ELR (cell line): ENCODE data around the gene KRTAP10-5.
"Not testable (repeated sequence)": the region's sequence is repeated elsewhere in the genome, so short reads cannot be mapped to it uniquely, and the experiment has no call there.

Experiments used
- DNase-seq: peaks from one replicate; pipeline ENCODE4 v3.0.0-alpha.2; 2015; ENCODE audit warnings: low read depth

KRTAP10-5 gene

GRCh38 chr21:44610157-44610843 lies 29.9 kb upstream of the KRTAP10-5 start:
- not testable (repeated sequence) for DNase-seq

DNA sequence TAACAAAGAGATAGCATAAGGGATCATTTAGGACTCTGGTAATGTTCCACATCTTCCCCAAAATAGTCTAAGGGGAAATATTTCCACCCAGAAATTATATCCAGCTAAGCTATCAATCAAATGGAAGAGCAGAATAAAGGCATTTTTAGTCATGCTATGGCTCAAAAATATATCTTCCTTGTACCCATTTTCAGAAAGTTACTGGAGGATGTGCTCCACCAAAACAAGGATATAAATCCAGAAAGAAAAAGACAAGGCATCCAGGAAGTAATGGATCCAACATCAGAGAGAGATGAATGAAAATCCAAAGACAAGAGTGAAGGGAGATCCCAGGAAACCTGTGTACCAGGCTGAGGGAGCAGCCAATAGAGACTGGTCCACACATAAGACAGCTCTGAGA lies 28.8 kb upstream of the KRTAP10-5 start:
- no peak for DNase-seq

DNA sequence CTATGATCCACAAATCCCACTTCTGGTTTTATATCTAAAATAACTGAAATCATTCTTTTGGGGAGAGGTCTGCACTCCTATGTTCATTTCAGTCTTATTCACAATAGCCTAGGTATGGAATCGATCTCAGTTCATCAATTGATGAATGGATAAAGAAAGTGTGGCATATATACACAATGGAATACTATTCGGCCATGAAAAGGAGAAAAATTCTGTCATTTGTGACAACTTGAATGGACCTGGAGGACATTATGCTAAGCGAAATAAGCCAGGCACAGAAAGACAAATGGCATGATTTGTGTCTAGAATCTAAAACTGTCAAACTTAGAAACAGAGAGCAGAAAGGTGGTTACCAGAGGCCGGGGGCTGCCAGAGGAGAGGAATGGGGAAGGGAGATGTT lies 26.1 kb upstream of the KRTAP10-5 start:
- DNase-seq, result no peak

GRCh38 chr21:44603911-44604310 lies 23.5 kb upstream of the KRTAP10-5 start:
- DNase-seq, result no peak

DNA sequence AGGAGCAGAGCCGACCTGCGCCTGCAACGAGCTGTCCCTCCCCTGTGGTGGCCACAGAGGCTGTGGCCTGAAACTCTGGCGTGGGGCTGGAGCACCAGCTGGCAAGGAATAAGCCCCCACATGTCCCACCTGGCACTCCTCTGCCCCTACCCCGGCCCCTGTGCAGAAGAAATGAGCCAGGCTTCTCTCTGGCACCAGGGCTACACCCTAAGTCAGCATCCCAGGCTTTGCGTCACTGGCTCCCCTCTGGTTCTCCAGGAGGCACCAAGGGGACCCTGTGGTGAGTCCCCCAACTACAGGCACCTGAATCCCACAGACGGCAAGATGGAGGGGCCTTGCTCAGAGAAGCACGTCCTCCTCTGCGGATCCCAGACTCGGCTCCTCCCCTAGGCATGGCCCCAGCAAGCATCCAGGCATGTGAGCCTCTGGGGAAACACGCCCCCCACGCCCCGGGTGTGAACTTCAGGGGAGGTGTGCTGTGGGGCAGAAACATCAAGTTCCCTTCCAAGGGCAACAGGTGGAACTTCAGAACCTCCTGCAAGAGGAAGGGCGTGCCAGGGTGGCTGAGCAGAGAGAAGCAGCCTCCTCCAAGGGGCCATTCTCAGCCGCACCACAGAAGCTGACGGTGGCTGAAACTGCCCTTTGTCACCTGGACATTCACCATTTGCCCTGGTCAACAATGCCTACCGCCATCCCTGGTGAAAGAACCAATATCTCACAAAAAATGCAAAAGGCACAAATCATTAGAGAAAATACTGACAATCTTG lies 22.9 kb upstream of the KRTAP10-5 start:
- no peak for DNase-seq

- DNase-seq, result no peak
Observed at GRCh38 chr21:44602463-44602850, 22.1 kb upstream of the KRTAP10-5 start.

GRCh38 chr21:44601596-44602462 lies 21.4 kb upstream of the KRTAP10-5 start:
- no peak for DNase-seq

DNA sequence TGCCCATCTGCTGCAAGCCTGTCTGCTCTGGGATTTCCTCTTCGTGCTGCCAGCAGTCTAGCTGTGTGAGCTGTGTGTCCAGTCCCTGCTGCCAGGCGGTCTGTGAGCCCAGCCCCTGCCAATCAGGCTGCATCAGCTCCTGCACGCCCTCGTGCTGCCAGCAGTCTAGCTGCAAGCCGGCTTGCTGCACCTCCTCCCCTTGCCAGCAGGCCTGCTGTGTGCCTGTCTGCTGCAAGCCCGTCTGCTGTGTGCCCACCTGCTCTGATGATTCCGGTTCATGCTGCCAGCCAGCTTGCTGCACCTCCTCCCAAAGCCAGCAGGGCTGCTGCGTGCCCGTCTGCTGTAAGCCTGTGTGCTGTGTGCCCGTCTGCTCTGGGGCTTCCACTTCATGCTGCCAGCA lies 20.7 kb upstream of the KRTAP10-5 start:
- not testable (repeated sequence) for DNase-seq

DNA sequence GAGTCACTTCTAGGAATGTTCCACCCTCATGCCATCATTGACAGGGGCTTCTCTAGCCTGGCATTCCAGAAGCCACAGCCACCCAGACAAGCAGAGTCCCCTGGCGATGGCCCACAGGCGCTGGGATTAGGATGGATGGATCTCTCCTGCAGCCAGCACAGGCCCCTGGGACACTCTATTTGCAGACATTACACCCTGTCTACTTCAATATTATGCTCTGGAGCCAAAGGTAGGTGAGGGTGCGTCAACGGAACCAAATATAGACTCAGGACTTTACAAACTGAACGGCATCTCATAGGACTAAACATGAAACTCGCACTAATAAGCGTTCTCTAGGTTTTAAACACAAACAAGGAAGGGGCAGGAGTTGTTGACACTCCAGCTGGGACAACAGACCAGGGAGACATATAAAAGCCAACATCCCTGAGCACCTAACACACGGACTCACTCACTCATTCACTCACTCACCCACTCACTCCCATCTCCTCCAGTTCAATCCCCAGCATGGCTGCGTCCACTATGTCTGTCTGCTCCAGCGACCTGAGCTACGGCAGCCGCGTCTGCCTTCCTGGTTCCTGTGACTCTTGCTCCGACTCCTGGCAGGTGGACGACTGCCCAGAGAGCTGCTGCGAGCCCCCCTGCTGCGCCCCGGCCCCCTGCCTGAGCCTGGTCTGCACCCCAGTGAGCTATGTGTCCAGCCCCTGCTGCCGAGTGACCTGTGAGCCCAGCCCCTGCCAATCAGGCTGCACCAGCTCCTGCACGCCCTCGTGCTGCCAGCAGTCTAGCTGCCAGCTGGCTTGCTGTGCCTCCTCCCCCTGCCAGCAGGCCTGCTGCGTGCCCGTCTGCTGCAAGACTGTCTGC lies 19.9 kb upstream of the KRTAP10-5 start, which contains the start of gene KRTAP10-7:
KRTAP10-7 (plus strand) TSS at position 480 of the 861 bp plus-strand sequence; CDS start at position 505, 25 bp downstream.
- DNase-seq, result not testable (repeated sequence)

DNA sequence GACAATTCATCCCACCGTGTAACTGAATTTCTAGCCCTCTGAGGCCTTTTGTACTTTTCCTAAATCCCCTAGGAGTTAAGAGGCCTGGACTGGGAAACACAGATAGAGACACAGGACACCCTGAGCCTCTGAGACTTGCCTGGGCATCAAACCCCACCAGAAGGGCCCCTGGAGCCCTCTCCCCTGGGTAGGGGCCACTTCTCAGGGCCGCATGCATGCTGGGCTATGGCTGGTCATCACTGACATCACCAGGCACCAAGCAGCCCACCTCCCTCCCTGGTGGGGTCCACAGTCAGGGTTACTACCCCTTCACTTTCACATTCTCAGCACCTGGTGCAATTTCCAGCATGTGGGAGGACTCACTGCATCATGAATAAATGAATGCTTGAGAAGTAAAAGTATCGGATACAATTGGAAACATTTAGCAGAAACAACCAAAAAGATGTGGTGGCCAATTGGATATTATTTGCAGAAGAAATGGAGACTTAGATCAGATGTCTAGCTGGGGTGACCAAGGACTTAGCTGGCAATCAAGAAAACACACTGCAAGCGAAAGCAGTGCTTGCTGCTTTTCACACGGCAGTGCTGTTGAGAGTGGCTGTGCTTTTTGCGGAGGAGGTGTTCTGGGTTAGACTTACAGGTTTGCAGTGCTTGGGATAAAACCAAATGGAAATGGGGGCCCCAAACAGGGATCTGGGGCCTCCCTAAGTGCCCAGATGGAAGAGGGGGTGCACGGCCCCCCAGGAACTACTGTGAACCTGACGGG lies 19.0 kb upstream of the KRTAP10-5 start:
- no peak for DNase-seq

DNA sequence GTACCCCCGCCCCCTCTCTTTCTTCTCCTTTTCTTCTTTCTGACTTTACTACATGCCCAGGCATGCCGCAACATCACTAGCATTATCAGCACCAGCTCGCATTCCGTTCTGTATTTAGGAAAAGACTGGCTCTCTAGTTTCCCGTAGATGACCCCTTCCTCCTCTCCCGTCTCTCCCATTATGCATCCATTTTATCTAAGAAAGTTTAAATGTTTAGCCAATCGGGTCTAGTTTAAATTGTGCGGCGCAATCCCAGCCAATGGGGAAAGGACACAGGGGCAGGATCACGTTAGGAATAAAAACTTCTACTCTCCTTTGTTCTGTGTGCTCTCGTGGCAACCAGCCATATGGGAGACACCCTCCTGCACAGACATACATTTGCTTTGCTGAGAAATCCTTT lies 17.7 kb upstream of the KRTAP10-5 start:
- no peak for DNase-seq

DNA sequence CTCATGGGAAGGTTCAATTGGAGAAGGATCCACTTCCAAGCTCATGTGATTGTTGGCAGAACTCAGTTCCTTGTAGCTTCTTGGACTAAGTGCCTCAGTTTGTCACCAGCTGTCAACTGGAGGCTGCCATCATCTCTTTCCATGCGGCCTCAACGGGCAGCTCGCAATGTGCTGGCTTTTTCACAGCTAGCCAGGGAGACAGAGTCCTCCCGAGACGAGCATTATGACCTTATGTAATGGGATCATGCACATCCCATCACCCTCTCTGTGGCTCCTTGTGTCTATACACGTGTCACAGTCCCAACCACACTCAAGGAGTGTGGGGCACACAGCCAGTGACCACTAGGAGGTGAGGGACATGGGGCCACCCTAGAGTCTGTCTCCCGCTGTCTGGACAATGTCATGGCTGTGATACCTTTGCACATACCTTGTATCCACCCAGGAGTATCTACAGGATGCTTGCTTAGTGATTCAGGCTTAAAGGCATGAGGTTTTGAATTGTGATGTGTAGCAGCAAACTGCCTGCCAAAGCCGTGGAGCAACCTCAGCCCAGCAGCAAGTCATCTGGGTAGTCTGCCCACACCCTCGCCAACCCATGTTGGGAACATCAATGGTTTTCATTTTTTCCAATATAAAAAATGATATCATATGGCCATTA lies 15.8 kb upstream of the KRTAP10-5 start:
- DNase-seq, result no peak

DNA sequence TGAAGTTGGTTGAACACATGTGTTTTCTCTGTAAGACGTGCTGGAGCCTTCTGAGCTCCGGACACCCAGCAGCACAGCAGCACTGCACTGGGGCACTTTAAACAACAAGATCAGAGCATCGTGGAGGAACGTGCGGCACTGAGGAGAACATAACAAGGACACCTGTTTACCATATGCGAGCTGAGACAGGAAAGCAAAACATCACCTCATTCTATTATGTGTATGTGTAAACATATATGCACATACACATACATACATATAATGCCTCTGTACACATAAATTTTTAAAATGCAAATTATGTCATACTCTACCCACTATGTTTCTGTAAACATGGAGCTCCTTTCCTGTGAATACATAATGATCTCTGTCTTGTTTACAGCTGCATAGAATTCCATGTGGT lies 15.1 kb upstream of the KRTAP10-5 start:
- DNase-seq, result no peak

- DNase-seq, result no peak
Observed at GRCh38 chr21:44594406-44594916, 14.1 kb upstream of the KRTAP10-5 start.

DNA sequence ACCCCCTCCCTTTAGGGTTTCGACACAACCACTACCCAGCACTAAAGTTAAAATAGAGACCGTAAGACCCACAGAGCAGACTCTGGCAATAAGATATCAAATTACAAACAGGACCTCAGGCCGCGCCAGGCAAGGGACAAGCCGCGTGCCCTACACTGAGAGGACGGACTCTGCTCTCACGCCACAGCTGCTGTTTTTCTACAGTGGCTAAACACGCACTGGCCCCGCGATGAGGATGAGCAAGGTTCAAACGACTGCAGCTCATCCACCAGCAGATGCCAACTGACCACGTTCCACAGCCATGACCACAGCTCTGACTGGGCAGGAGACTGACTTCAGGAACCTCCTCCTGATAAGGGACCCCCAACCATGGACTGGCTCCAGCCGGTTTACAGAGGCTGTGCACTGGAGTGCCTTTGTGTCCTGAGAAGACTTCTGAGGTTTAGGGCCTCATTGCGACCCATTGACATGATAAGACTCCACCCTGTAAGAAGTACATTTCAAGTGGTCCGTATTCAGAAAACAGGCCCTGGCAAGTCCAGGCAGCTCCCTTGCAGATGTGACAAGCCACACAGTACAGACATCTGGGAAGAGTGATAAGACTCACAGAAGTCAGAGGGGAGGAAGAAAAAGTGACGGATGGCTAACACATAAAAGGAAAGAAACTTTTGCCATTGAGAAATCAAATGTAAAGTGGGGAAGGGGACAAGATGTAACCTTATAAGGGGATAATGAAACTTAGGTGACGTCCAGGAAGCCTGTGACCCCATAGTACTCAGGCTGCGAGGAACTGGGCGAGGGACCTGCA lies 13.4 kb upstream of the KRTAP10-5 start:
- DNase-seq, result no peak

- DNase-seq, result no peak
Observed at GRCh38 chr21:44592446-44593311, 12.3 kb upstream of the KRTAP10-5 start, which contains the start of gene KRTAP10-6. Gene KRTAP10-6 (minus strand): TSS chr21:44592505. CDS start chr21:44592484, 21 bp downstream.

GRCh38 chr21:44591801-44592130 lies 11.4 kb upstream of the KRTAP10-5 start:
- DNase-seq, result not testable (repeated sequence)
